ENCODE measurements around the gene OSER1. TPM values are rescaled to one million over a fixed set of nuclear protein-coding genes. Genes with fewer than 3 reads are reported as not detected.
"Not testable (repeated sequence)": the region's sequence is repeated elsewhere in the genome, so short reads cannot be mapped to it uniquely, and the experiment has no call there.

OSER1 gene
- total RNA-seq, 3 donors from 2014 or later (not counting 1 experiment from before 2014, with no cell fraction given): 72.3 to 93.9 (median 78.3) TPM

DNA sequence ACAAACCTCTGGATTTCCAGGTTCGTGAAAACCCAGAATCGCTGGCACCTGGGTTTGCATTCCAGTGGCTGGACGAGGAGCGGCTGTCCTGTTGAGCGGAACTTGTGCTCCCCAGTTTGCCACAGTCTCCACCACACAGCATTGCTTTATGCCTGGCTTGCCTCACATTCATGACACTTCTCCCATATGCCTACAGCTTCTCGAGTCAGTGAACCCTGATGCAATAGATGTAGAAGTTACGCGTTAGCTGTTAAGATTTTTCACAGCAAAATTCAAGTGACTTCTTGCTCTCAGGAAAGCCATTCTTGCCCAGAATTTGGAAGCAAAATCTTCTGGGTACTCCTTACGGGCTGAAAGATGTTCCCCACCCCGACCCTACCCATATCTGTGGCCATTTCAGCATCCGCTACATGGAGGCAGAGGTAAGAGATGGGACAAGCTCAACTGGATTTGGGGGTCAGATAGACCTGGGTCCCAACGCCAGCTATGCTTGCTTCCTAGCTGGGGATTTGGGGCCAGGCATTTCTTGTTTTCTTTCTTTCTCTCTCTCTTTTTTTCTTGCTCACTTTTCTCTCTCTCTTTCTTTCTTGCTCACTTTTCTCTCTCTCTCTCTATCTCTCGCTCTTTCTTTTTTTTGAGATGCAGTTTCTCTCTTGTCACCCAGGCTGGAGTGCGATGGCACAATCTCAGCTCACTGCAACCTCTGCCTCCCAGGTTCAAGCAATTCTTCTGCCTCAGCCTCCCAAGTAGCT, 24.2 kb upstream of the OSER1 start:
- ATAC-seq: no peak
- Histone ChIP-seq H3K9me3 (ENCODE audit: control insufficient read depth, insufficient read depth, low read length) (peaks cover 3% of the 10 kb centered on the region), H3K4me1 (ENCODE audit: control insufficient read depth, insufficient read depth, low read length) (no peaks in the 10 kb centered on the region), H3K4me3 (ENCODE audit: low read length) (no peak overlapping the region), H3K27ac (ENCODE audit: low read length) (no peak overlapping the region), H3K36me3 (ENCODE audit: control insufficient read depth, insufficient read depth, low read length) (no peaks in the 10 kb centered on the region), H3K27me3 (ENCODE audit: control insufficient read depth, insufficient read depth, low read length) (no peaks in the 10 kb centered on the region)
- Mint-ChIP-seq H3K4me3 (no peak overlapping the region), H3K9me3 (no peaks in the 10 kb centered on the region), H3K27ac (no peak overlapping the region), H3K4me1 (peaks cover 0 to 5% of the 10 kb centered on the region in 2 donors), H3K27me3 (ENCODE audit: low read depth in 2 of 2) (no peaks in the 10 kb centered on the region), H3K36me3 (no peaks in the 10 kb centered on the region)
- DNase-seq: no peak
- intact Hi-C loops (cut with micrococcal nuclease): no loop called here
- WGBS (ENCODE audit: insufficient coverage): 94% methylated on average over 14 of the region's 14 CpGs
- TF ChIP-seq, protein P1, sequence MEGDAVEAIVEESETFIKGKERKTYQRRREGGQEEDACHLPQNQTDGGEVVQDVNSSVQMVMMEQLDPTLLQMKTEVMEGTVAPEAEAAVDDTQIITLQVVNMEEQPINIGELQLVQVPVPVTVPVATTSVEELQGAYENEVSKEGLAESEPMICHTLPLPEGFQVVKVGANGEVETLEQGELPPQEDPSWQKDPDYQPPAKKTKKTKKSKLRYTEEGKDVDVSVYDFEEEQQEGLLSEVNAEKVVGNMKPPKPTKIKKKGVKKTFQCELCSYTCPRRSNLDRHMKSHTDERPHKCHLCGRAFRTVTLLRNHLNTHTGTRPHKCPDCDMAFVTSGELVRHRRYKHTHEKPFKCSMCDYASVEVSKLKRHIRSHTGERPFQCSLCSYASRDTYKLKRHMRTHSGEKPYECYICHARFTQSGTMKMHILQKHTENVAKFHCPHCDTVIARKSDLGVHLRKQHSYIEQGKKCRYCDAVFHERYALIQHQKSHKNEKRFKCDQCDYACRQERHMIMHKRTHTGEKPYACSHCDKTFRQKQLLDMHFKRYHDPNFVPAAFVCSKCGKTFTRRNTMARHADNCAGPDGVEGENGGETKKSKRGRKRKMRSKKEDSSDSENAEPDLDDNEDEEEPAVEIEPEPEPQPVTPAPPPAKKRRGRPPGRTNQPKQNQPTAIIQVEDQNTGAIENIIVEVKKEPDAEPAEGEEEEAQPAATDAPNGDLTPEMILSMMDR (IDR thresholded peaks at IDR 0.05): no peak

DNA sequence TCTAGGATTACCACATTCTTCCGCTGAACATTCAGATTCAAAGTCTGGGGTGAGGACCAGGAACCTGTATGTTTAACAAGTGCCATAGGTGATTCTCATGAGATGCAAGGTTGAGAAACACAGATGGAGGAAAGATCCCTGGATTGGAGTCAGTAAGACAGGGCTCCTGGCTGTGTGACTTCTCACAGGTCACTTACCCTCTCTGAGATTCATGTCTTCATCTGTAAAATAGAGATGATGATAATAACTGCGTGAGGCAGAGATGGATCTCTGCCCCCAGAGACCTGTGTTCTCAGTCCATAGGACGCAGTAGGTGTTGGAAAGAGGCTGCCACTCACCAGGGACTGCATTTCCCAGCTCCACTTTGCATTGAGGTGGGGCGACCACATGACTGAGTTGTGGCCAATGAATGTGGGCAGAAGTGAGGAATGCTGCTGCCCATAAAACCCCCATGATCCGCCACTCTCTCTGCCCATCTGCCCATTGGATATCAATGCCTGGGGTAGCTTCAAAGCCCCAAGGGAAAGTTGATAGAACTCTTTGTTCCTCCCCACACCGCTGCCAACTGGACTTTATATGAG, 23.0 kb upstream of the OSER1 start:
- no peaks in the 10 kb centered on the region for H3K27me3 Mint-ChIP-seq (ENCODE audit: low read depth in 2 of 2)

DNA sequence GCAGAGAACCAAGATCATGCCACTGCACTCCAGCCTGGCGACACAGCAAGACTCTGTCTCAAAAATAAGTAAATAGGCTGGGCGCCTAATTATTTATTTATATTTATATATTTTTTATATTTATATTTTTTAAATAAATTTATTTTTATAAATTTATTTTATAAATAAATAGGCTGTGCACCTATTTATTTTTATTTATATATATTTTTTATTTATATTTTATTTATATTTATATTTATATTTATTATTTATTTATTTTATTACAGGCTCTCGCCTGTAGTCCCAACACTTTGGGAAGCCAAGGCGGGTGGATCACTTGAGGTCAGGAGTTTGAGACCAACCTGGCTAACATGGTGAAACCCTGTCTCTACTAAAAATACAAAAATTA, 21.9 kb upstream of the OSER1 start:
- H3K4me1 Mint-ChIP-seq; H3K36me3 ChIP-seq (ENCODE audit: control insufficient read depth, insufficient read depth, low read length); H3K27ac Mint-ChIP-seq; H3K27me3 Mint-ChIP-seq (ENCODE audit: low read depth in 2 of 2); H3K9me3 ChIP-seq (ENCODE audit: control insufficient read depth, insufficient read depth, low read length); H3K9me3 Mint-ChIP-seq; H3K27ac ChIP-seq (ENCODE audit: low read length); intact Hi-C loops (cut with micrococcal nuclease); ATAC-seq; H3K27me3 ChIP-seq (ENCODE audit: control insufficient read depth, insufficient read depth, low read length); H3K4me3 ChIP-seq (ENCODE audit: low read length); H3K36me3 Mint-ChIP-seq; H3K4me1 ChIP-seq (ENCODE audit: control insufficient read depth, insufficient read depth, low read length); H3K4me3 Mint-ChIP-seq; DNase-seq: not testable (repeated sequence)
- WGBS (ENCODE audit: insufficient coverage): 100% methylated on average over 2 of the region's 4 CpGs

More for the DNA sequence above, 23.0 kb upstream of the OSER1 start:
- intact Hi-C loops (cut with micrococcal nuclease): no loop called here
- Histone ChIP-seq H3K27me3 (ENCODE audit: control insufficient read depth, insufficient read depth, low read length) (no peaks in the 10 kb centered on the region), H3K4me3 (ENCODE audit: low read length) (no peak overlapping the region), H3K27ac (ENCODE audit: low read length) (no peak overlapping the region), H3K36me3 (ENCODE audit: control insufficient read depth, insufficient read depth, low read length) (no peaks in the 10 kb centered on the region), H3K4me1 (ENCODE audit: control insufficient read depth, insufficient read depth, low read length) (no peaks in the 10 kb centered on the region), H3K9me3 (ENCODE audit: control insufficient read depth, insufficient read depth, low read length) (no peaks in the 10 kb centered on the region)
- Mint-ChIP-seq H3K4me1 (peaks cover 0 to 5% of the 10 kb centered on the region in 2 donors), H3K27ac (no peak overlapping the region), H3K36me3 (no peaks in the 10 kb centered on the region), H3K4me3 (no peak overlapping the region), H3K9me3 (no peaks in the 10 kb centered on the region)
- DNase-seq (no peak), ATAC-seq (no peak)
- TF ChIP-seq, protein P1 (IDR thresholded peaks at IDR 0.05): no peak
- WGBS (ENCODE audit: insufficient coverage): 96% methylated on average over 6 of the region's 6 CpGs

DNA sequence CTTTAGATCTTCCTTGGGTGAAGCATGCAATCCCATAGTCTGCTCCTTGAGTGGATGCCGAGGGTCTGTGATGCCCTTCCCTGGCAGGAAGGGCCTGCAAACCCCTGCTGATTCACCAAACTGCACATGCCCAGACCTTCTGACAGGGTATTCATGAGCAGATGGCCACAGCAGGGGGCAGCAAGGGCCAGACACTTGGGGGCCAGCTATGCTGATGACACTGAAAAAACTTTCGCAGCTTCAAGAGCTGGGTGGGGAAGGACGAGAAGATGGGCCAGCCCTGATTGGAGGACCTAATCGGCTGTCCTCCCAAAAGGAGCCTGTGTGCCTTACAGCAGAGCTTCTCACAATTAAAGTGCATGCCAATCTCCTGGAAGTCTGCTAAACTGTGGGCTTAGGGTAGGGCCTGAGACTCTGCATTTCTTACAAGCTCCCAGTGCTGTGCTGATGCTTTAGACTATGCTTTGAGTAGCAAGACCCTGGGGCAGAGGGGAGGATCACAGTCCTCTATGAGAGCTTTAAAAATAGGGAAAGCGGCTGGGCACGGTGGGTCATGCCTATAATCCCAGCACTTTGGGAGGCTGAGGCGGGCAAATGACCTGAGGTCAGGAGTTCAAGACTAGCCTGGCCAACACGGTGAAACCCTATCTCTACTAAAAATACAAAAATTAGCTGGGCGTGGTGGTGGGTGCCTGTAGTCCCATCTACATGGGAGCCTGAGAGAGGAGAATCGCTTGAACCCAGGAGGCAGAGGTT, 21.3 kb upstream of the OSER1 start:
- Histone ChIP-seq H3K9me3 (ENCODE audit: control insufficient read depth, insufficient read depth, low read length) (no peaks in the 10 kb centered on the region), H3K4me1 (ENCODE audit: control insufficient read depth, insufficient read depth, low read length) (no peaks in the 10 kb centered on the region), H3K27me3 (ENCODE audit: control insufficient read depth, insufficient read depth, low read length) (no peaks in the 10 kb centered on the region), H3K4me3 (ENCODE audit: low read length) (no peak overlapping the region), H3K36me3 (ENCODE audit: control insufficient read depth, insufficient read depth, low read length) (no peaks in the 10 kb centered on the region), H3K27ac (ENCODE audit: low read length) (no peak overlapping the region)
- H3K4me3 Mint-ChIP-seq: no peak overlapping the region
- H3K27me3 Mint-ChIP-seq (ENCODE audit: low read depth in 2 of 2): no peaks in the 10 kb centered on the region
- 92% methylated on average over 9 of the region's 10 CpGs for WGBS (ENCODE audit: insufficient coverage)
- no peaks in the 10 kb centered on the region for H3K9me3 Mint-ChIP-seq
- no peak overlapping the region for H3K27ac Mint-ChIP-seq
- DNase-seq (no peak), ATAC-seq (no peak)
- H3K4me1 Mint-ChIP-seq: peaks cover 0 to 5% of the 10 kb centered on the region in 2 donors
- H3K36me3 Mint-ChIP-seq: no peaks in the 10 kb centered on the region
- TF ChIP-seq, protein P1 (IDR thresholded peaks at IDR 0.05): no peak
- intact Hi-C loops (cut with micrococcal nuclease): no loop called here
